ENCODE measurements around the gene NLRC3.

GRCh38 chr16:3595110-3595486 lies 17.9 kb upstream of the NLRC3 start:
- TF ChIP-seq, protein P1, sequence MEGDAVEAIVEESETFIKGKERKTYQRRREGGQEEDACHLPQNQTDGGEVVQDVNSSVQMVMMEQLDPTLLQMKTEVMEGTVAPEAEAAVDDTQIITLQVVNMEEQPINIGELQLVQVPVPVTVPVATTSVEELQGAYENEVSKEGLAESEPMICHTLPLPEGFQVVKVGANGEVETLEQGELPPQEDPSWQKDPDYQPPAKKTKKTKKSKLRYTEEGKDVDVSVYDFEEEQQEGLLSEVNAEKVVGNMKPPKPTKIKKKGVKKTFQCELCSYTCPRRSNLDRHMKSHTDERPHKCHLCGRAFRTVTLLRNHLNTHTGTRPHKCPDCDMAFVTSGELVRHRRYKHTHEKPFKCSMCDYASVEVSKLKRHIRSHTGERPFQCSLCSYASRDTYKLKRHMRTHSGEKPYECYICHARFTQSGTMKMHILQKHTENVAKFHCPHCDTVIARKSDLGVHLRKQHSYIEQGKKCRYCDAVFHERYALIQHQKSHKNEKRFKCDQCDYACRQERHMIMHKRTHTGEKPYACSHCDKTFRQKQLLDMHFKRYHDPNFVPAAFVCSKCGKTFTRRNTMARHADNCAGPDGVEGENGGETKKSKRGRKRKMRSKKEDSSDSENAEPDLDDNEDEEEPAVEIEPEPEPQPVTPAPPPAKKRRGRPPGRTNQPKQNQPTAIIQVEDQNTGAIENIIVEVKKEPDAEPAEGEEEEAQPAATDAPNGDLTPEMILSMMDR (IDR thresholded peaks at IDR 0.05) = no peak
- TF ChIP-seq POLR2A (IDR thresholded peaks at IDR 0.05) = no peak
